HG02840 (cell line): ENCODE results near the gene CILP.

Source experiments
- ATAC-seq: cut with Tn5 transposase; IDR thresholded peaks from one replicate; pipeline ENCODE4 v1.9.1; 2021; ENCODE audit warnings: mild to moderate bottlenecking, moderate library complexity, moderate number of reproducible peaks; ENCODE audit not compliant: unreplicated experiment, low FRiP score

CILP gene

GRCh38 chr15:65163041-65163440, 48.2 kb downstream of the CILP start:
- no peak for ATAC-seq

DNA sequence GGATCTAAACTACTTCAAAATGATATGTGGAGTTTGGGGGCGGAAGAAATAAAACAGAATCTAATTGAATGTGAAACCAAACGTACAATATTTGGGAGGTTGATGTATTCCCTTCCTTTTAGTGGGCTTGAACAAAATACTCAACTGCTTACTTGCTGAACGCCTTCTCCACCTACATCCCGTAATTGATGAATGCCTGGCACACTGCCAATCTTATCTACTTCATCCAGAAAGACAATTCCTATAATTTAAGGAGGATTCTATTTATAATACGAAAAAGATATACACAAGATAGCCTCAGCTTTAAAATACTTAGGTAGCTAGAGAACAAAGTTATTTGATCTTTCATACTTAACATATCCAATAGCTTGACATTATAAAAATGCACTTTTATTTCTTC, 54.6 kb downstream of the CILP start:
- no peak for ATAC-seq

GRCh38 chr15:65154720-65155119, 56.6 kb downstream of the CILP start:
- no peak for ATAC-seq

DNA sequence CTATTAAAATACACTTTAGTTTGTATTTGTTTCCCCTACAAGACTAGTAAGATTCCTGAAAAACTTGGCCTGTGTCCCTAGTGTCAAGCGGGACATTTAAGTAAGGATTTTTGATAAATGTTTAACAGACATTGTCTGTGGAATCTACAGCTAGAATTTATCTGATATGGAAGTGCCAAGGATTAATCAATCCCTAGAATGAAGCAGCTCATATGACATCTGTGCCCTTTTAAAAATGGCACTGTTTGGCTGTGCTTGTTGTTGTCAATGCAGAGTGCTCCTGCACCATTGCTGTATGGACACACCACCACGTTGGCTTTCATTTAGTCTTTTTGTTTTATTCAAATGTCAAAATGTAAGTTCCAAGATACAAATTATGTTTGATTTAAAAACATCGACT, 63.4 kb downstream of the CILP start:
- ATAC-seq, result no peak

DNA sequence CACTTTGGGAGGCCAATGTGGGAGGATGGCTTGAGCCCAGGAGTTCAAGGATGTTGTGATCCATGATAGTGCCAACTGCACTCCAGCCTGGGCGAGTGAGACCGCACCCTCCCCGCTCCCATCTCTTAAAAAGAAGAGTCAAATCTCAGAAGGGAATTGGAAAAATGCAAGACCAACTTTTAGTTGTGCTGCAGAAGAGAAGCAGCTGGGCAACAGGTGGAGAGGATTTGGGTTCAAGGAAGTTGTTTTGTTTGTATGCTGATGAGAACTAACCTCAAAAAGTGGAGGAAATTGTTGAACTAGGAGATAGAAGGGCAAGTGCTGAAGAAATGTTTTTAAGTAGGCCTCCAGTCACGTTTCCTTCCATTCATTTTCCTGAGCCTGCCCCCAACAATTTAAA, 64.8 kb downstream of the CILP start:
- no peak for ATAC-seq
